IPS DF 6.9 (cell line): ENCODE results near the gene CACNG1.

Experiments
- DNase-seq: peaks from one replicate; pipeline ENCODE4 v3.0.0-alpha.2; 2013; ENCODE audit warnings: low read depth, low spot score
- H3K27ac ChIP-seq: one replicate; pipeline ENCODE4 v1.5.1; 2013; ENCODE audit warnings: low read length, control low read depth
- H3K27me3 ChIP-seq: 2 replicates; pipeline ENCODE4 v1.6.1; 2013; ENCODE audit warnings: mild to moderate bottlenecking, low read length; ENCODE audit not compliant: control insufficient read depth, insufficient read depth
- H3K36me3 ChIP-seq: 2 replicates; pipeline ENCODE4 v1.6.1; 2013; ENCODE audit warnings: low read length; ENCODE audit not compliant: control insufficient read depth, insufficient read depth
- H3K4me1 ChIP-seq: 2 replicates; pipeline ENCODE4 v1.6.1; 2013; ENCODE audit warnings: low read length; ENCODE audit not compliant: control insufficient read depth, insufficient read depth
- H3K4me3 ChIP-seq: 2 replicates; pipeline ENCODE4 v1.5.1; 2013; ENCODE audit warnings: mild to moderate bottlenecking, low read length
- H3K9me3 ChIP-seq: 2 replicates; pipeline ENCODE4 v1.6.1; 2013; ENCODE audit warnings: low read length, inconsistent platforms; ENCODE audit not compliant: control insufficient read depth, insufficient read depth
- WGBS: extraction: QIAGEN DNeasy Blood & Tissue Kit; methylation state at CpG from one replicate; pipeline ENCODE4 v1.1.7; 2013; ENCODE audit warnings: mixed read lengths, missing lambda C conversion rate; ENCODE audit not compliant: insufficient read length, insufficient coverage; 5-methylcytosine and 5-hydroxymethylcytosine counted together

CACNG1 gene

DNA sequence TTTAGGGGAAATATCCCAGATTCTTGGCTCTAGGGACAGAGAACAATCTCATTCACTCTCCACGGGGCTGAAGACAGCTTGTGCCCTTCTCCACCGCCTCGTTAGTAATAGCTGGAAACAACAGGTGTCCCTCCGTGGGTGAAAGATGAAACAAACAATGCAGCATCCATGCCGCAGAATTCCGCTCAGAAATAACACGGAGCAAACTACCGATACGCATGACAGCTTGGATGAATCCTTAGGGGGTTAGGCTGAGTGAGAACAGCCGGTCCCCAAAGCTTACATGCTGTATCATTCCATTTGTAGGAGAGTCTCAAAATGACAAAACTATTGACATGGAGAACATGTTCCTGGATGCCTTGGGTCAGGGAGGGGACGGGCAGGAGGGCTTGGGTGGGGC lies 29.4 kb upstream of the CACNG1 start:
- Histone ChIP-seq H3K27ac (no peak overlapping the region), H3K9me3 (no peaks in the 10 kb centered on the region), H3K36me3 (no peaks in the 10 kb centered on the region), H3K27me3 (no peaks in the 10 kb centered on the region), H3K4me1 (no peaks in the 10 kb centered on the region), H3K4me3 (no peak overlapping the region)
- no CpG with 5 or more reads among the region's 11 CpGs for WGBS
- DNase-seq: no peak

DNA sequence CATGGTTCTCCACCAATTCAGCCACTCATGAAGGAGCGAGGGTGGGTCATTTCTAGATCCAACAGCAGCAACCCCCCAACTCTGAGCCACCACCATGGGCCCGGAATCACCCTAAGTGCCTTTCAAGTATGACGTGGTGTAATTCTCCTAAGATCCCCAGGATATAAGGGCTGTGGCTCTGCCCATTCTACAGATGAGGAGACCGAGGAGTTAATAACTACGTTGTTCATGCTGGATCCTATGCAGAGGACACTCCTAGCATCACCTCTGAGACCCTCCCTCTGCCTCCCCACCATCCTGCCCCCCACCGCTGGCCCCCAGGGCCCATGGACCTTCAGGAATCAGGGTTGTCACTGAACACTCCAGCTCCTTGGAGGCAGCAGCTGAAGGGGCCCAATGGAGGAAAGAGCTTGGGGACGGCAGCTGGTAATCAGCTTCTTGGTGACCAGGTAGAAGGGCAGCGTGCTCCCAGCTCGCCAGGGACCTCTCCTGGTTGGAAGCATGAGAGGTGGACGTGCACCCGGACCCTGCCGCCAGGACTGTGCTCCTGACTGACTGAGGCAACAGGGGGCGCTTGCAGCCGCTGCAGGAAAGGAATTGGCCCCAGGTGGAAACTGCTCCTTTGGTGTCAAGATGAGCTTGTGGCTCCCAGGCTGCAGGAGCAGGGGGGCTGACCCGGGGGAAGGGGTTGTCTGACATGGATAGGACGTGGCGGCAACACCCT lies 28.2 kb upstream of the CACNG1 start:
- Histone ChIP-seq H3K27ac (no peak overlapping the region), H3K36me3 (no peaks in the 10 kb centered on the region), H3K4me3 (no peak overlapping the region), H3K27me3 (no peaks in the 10 kb centered on the region), H3K9me3 (no peaks in the 10 kb centered on the region), H3K4me1 (no peaks in the 10 kb centered on the region; the same call in 1 of the 2 replicates)
- no CpG with 5 or more reads among the region's 17 CpGs for WGBS
- DNase-seq: peak; percentile 22

DNA sequence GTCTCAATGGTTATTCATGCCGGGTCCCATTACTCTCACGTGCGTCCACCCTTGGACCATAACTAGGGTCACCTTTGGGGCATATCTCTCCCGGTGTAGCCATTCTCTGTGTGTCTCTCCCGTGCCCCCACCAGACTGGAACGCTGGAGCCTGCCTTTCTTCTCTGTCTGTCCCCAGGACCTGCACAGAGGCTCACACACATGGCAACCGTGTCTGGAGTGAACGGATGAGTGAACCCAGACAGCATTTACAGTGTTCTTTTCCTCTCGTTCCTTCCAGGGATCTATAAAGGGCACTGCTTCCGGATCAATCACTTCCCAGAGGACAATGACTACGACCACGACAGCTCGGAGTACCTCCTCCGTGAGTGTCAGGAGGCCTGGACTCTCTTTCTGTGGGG lies 26.4 kb upstream of the CACNG1 start:
- no peak for DNase-seq
- WGBS: no CpG with 5 or more reads among the region's 14 CpGs
- H3K9me3 ChIP-seq: no peaks in the 10 kb centered on the region
- no peaks in the 10 kb centered on the region for H3K36me3 ChIP-seq
- H3K27ac ChIP-seq: no peak overlapping the region
- H3K27me3 ChIP-seq: no peaks in the 10 kb centered on the region
- H3K4me3 ChIP-seq: no peak overlapping the region
- H3K4me1 ChIP-seq: no peaks in the 10 kb centered on the region; the same call in 1 of the 2 replicates

DNA sequence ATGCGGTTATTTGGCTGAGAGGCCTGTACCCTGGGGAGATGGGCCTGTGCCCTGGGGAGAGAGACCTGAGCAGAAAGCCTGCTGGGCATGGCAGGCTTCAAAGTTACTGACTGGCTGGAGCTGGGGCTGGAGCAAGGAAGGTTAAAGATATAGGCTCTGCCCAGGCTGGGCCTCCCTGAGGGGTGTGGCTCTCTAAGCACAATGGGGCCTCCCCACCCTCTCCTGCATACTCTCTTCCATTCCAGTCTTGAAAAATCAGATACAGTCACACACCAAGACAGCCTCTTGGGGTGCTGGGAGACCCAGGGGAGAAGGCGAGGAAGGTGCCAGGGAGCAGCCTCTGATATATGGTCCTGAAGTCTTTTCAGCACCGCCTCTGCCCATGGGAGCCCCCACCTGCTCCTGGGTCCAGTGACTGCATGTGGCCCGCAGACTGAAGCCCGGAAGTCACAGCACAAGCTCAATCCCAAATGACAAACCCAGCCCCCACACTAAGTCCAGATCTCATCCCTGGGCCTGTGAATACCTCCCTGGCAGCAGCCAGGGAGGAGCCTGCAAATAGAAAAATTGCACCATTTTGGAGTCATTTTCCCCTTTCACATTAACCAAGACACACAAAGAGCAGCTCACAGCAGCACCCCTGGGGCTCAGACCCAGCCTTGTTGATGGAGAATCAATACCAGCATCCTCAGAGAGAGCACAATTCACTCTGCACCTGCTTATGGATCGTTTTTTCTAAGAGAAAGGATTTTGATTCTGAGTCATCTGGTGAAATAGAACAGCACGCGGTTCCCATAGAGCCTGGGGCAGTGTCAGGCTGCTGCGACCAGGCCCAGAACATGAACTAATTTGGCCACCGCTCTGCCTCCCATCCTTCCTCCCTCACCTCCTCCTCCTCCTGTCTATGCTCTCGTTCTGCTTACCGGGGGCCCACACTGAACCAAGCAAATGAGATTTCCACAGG lies 25.6 kb upstream of the CACNG1 start:
- Histone ChIP-seq H3K4me3 (no peak overlapping the region), H3K27ac (no peak overlapping the region), H3K4me1 (no peaks in the 10 kb centered on the region; the same call in 1 of the 2 replicates), H3K36me3 (no peaks in the 10 kb centered on the region), H3K9me3 (no peaks in the 10 kb centered on the region), H3K27me3 (no peaks in the 10 kb centered on the region)
- WGBS: no CpG with 5 or more reads among the region's 12 CpGs
- no peak for DNase-seq

DNA sequence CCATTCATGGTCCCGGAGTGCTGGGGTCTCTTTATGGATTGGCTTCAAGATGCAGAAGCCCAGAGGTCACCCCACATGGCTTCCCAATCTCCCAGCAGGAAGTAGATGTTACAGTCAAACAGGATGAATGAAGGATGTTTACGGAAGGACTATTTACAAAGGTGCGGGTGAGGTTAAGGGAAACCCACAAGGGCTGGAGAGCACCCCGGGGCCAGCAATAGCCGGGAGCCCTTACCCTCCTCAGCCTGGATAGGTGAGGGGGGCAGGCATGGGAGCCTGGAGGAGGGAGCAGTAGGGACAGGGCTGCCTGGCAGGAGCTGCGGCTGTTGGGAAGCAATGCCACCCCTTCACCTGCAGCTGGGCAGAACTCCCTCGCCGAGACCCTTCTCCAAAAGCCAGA lies 24.5 kb upstream of the CACNG1 start:
- DNase-seq: no peak
- no CpG with 5 or more reads among the region's 8 CpGs for WGBS
- no peaks in the 10 kb centered on the region; the same call in 1 of the 2 replicates for H3K4me1 ChIP-seq

DNA sequence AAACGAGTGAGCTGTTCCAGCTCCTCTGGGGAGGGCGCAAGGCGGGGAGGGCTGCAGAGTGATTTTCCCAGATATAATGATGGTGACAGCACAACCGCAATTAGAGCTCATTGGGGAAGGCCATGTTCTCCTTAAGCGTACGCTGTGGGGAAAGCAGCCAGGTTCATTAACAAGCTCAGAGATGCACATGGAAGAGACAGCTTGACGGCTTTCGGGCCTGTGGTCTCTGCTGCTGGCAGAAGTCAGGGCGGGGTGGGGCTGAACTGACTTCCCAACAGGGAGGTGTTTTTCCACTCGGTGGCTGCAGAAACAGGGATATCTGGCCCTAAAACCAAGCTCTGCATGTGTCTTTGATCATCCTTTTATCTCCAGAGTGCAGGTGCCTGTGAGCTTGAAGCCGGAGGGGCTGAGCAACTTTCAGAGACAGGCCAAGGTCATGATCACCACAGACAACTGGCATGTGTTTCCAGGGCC lies 24.0 kb upstream of the CACNG1 start:
- Histone ChIP-seq H3K4me3 (no peak overlapping the region), H3K9me3 (no peaks in the 10 kb centered on the region), H3K27me3 (no peaks in the 10 kb centered on the region), H3K36me3 (no peaks in the 10 kb centered on the region), H3K4me1 (no peaks in the 10 kb centered on the region; the same call in 1 of the 2 replicates), H3K27ac (no peak overlapping the region)
- DNase-seq: no peak
- WGBS: no CpG with 5 or more reads among the region's 11 CpGs

More for the DNA sequence above, 24.5 kb upstream of the CACNG1 start:
- Histone ChIP-seq H3K27ac (no peak overlapping the region), H3K36me3 (no peaks in the 10 kb centered on the region), H3K9me3 (no peaks in the 10 kb centered on the region), H3K4me3 (no peak overlapping the region), H3K27me3 (no peaks in the 10 kb centered on the region)

DNA sequence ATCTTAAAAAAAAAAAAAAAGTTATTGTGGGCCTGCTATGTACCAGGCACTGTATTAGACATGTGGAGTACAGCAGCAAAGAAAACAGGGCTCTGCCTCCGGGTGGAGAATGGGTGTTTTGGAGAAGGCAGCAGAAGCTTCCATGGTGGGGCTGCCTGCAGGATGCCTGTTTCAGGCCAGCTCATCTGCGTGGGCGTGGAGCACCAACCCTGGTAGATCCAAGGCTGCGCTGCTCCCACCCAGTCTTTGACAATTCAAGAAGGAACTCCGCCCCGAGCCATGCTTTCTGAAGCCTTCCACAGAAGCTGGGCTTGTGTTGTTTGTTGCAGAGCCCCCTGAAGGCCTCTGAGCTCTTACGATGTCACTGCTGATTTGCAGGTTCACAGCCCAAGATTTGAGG lies 23.2 kb upstream of the CACNG1 start:
- Histone ChIP-seq H3K27me3 (no peaks in the 10 kb centered on the region), H3K27ac (no peak overlapping the region), H3K9me3 (no peaks in the 10 kb centered on the region), H3K4me3 (no peak overlapping the region), H3K36me3 (no peaks in the 10 kb centered on the region), H3K4me1 (no peaks in the 10 kb centered on the region; the same call in 1 of the 2 replicates)
- no peak for DNase-seq
- no CpG with 5 or more reads among the region's 7 CpGs for WGBS

DNA sequence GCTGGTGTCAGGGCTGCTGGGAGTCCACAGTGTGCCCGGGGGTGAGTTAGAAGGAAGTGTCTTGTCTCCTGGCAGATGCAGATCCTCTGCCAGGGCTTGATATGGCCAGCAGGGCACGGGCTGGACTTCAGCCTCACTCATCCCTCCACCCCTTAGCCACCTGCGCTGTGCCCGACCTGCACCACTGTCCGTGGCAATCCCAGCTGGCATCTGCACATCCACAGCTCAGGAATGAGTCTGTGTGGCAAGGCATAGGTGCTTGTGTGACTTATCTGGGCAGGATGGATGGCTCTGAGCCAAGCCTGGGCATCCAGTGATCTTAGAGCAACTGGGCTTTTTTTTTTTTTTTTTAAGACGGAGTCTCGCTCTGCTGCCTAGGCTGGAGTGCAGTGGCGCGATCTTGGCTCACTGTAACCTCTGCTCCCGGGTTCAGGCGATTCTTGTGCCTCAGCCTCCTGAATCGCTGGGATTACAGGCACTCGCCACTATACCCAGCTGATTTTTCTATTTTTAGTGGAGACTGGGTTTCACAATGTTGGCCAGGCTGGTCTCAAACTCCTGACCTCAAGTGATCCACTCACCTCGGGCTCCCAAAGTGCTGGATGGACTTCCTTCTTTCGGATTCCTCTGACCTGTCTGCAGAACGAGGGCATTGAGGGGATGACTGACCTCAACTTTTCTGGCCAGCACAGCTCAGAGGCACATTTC lies 22.5 kb upstream of the CACNG1 start:
- no peak for DNase-seq
- Histone ChIP-seq H3K36me3 (no peaks in the 10 kb centered on the region), H3K27me3 (no peaks in the 10 kb centered on the region), H3K4me3 (no peak overlapping the region), H3K4me1 (no peaks in the 10 kb centered on the region; the same call in 1 of the 2 replicates), H3K27ac (no peak overlapping the region), H3K9me3 (no peaks in the 10 kb centered on the region)
- no CpG with 5 or more reads among the region's 16 CpGs for WGBS

DNA sequence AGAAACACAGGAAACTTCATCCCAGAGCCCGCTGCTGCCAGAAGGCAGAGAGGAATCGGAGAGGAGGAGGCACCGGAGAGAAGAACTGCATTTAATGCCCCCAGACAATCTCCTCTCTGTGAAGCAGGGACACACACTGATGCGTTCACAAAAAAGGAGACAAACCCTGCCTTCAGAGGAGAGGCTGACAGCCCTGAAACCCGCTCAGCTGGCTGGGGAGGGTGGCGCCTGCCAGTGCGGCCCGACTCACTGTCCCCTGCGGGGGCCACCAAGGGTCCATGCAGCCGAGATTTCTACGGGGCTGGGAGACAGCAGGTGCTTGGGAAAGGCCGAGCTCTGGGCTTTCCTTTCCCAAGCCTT lies 21.9 kb upstream of the CACNG1 start:
- Histone ChIP-seq H3K4me3 (no peak overlapping the region), H3K27me3 (no peaks in the 10 kb centered on the region), H3K36me3 (no peaks in the 10 kb centered on the region), H3K27ac (no peak overlapping the region), H3K9me3 (no peaks in the 10 kb centered on the region), H3K4me1 (no peaks in the 10 kb centered on the region; the same call in 1 of the 2 replicates)
- DNase-seq: no peak
- WGBS: no CpG with 5 or more reads among the region's 12 CpGs

DNA sequence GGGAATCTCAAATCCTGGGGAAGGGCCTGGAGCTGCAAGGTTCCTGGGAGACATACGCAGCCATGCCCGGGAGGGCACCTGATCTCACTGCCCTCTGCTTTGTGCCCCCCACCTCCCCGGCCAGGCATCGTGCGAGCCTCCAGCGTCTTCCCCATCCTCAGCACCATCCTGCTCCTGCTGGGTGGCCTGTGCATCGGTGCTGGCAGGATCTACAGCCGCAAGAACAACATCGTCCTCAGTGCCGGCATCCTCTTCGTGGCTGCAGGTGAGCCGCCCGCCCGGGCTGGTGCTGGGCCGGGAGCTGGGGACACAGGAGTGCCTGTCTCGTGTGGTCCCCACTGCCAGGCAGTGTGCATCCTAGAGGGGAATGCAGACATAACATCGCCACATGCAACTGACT lies 19.6 kb upstream of the CACNG1 start:
- Histone ChIP-seq H3K4me3 (no peak overlapping the region), H3K27ac (no peak overlapping the region), H3K36me3 (no peaks in the 10 kb centered on the region), H3K27me3 (no peaks in the 10 kb centered on the region), H3K9me3 (no peaks in the 10 kb centered on the region), H3K4me1 (no peaks in the 10 kb centered on the region; the same call in 1 of the 2 replicates)
- no CpG with 5 or more reads among the region's 17 CpGs for WGBS
- no peak for DNase-seq
